Hematopoietic multipotent progenitor cell treated with erythropoietin and hydrocortisone succinate and interleukin-3 and kit ligand, for 17 days (in vitro differentiated cells): Measurements from ENCODE around the gene GALNT15.

Experiments
- DNase-seq: peaks from one replicate; pipeline ENCODE4 v3.0.0-alpha.2; 2015; ENCODE audit warnings: low spot score

Gene GALNT15

GRCh38 chr3:16187213-16187790, 12.8 kb downstream of the GALNT15 start:
- DNase-seq, result no peak

GRCh38 chr3:16188071-16188470, 13.6 kb downstream of the GALNT15 start:
- no peak for DNase-seq

- DNase-seq, result no peak
Measured at GRCh38 chr3:16189201-16189600, 14.7 kb downstream of the GALNT15 start.

- no peak for DNase-seq
Measured at GRCh38 chr3:16190704-16191103, 16.2 kb downstream of the GALNT15 start.

GRCh38 chr3:16191591-16191990, 17.1 kb downstream of the GALNT15 start:
- DNase-seq, result no peak

GRCh38 chr3:16192176-16192811, 17.8 kb downstream of the GALNT15 start:
- DNase-seq, result no peak

GRCh38 chr3:16198427-16198826, 23.9 kb downstream of the GALNT15 start:
- no peak for DNase-seq

GRCh38 chr3:16199769-16200168, 25.3 kb downstream of the GALNT15 start:
- no peak for DNase-seq

- DNase-seq, result no peak
Measured at GRCh38 chr3:16200411-16200810, 25.9 kb downstream of the GALNT15 start.

GRCh38 chr3:16203031-16203430, 28.6 kb downstream of the GALNT15 start:
- no peak for DNase-seq

GRCh38 chr3:16203671-16204629, 29.5 kb downstream of the GALNT15 start:
- DNase-seq, result no peak

GRCh38 chr3:16204751-16205150, 30.3 kb downstream of the GALNT15 start:
- no peak for DNase-seq

GRCh38 chr3:16205156-16205870, 30.8 kb downstream of the GALNT15 start:
- no peak for DNase-seq

- no peak for DNase-seq
Measured at GRCh38 chr3:16207031-16207430, 32.6 kb downstream of the GALNT15 start.

GRCh38 chr3:16211176-16211904, 36.9 kb downstream of the GALNT15 start:
- no peak for DNase-seq

- DNase-seq, result no peak
Measured at GRCh38 chr3:16214366-16214765, 39.9 kb downstream of the GALNT15 start.

- DNase-seq, result no peak
Measured at GRCh38 chr3:16216373-16216935, 42.0 kb downstream of the GALNT15 start.

- DNase-seq, result no peak
Measured at GRCh38 chr3:16219777-16220176, 45.3 kb downstream of the GALNT15 start.

- no peak for DNase-seq
Measured at GRCh38 chr3:16221990-16222389, 47.5 kb downstream of the GALNT15 start.

- no peak for DNase-seq
Measured at GRCh38 chr3:16222547-16222946, 48.1 kb downstream of the GALNT15 start.

GRCh38 chr3:16224325-16224724, 49.8 kb downstream of the GALNT15 start:
- no peak for DNase-seq
